ENCODE results near the gene PLD3.

The PLD3 gene

GRCh38 chr19:40305403-40305802 is 43.1 kb upstream of the PLD3 start:
- TF ChIP-seq TAF1 (IDR thresholded peaks at IDR 0.05; ENCODE audit: borderline replicate concordance, insufficient read depth, low read length) (no peak), POLR2AphosphoS5 (IDR thresholded peaks at IDR 0.05; ENCODE audit: low read depth, low read length) (no peak)

GRCh38 chr19:40309666-40310065 is 38.8 kb upstream of the PLD3 start:
- TF ChIP-seq TAF1 (IDR thresholded peaks at IDR 0.05; ENCODE audit: borderline replicate concordance, insufficient read depth, low read length) = no peak
- TF ChIP-seq SIN3A (IDR thresholded peaks at IDR 0.05; ENCODE audit: borderline replicate concordance, insufficient read depth, low read length) = no peak
- no peak for TF ChIP-seq REST (IDR thresholded peaks at IDR 0.05; ENCODE audit: insufficient read depth in 1 of 2, low read depth in 2 of 2, low read length in 2 of 2)
- TF ChIP-seq FOXP2 (optimal IDR thresholded peaks at IDR 0.05; ENCODE audit: borderline replicate concordance, extremely low read depth, extremely low read length, insufficient read depth) = no peak
- no peak for TF ChIP-seq POLR2AphosphoS5 (IDR thresholded peaks at IDR 0.05; ENCODE audit: low read depth, low read length)

GRCh38 chr19:40312533-40312932 is 36.0 kb upstream of the PLD3 start:
- TF ChIP-seq REST (IDR thresholded peaks at IDR 0.05; ENCODE audit: insufficient read depth in 1 of 2, low read depth in 2 of 2, low read length in 2 of 2) (no peak), POLR2AphosphoS5 (IDR thresholded peaks at IDR 0.05; ENCODE audit: low read depth, low read length) (no peak), SIN3A (IDR thresholded peaks at IDR 0.05; ENCODE audit: borderline replicate concordance, insufficient read depth, low read length) (no peak), FOXP2 (optimal IDR thresholded peaks at IDR 0.05; ENCODE audit: borderline replicate concordance, extremely low read depth, extremely low read length, insufficient read depth) (no peak), TAF1 (IDR thresholded peaks at IDR 0.05; ENCODE audit: borderline replicate concordance, insufficient read depth, low read length) (no peak)

GRCh38 chr19:40313229-40313983 is 35.1 kb upstream of the PLD3 start:
- TF ChIP-seq SIN3A (IDR thresholded peaks at IDR 0.05; ENCODE audit: borderline replicate concordance, insufficient read depth, low read length) = no peak
- no peak for TF ChIP-seq TAF1 (IDR thresholded peaks at IDR 0.05; ENCODE audit: borderline replicate concordance, insufficient read depth, low read length)
- no peak for TF ChIP-seq FOXP2 (optimal IDR thresholded peaks at IDR 0.05; ENCODE audit: borderline replicate concordance, extremely low read depth, extremely low read length, insufficient read depth)
- no peak for TF ChIP-seq POLR2AphosphoS5 (IDR thresholded peaks at IDR 0.05; ENCODE audit: low read depth, low read length)
- TF ChIP-seq REST (IDR thresholded peaks at IDR 0.05; ENCODE audit: insufficient read depth in 1 of 2, low read depth in 2 of 2, low read length in 2 of 2) = no peak

GRCh38 chr19:40314656-40315055 is 33.8 kb upstream of the PLD3 start:
- TF ChIP-seq POLR2AphosphoS5 (IDR thresholded peaks at IDR 0.05; ENCODE audit: low read depth, low read length) (no peak), REST (IDR thresholded peaks at IDR 0.05; ENCODE audit: insufficient read depth in 1 of 2, low read depth in 2 of 2, low read length in 2 of 2) (no peak)

All from PFSK-1 (cell line).